Measurements from ENCODE around the gene TMCO2.

The TMCO2 gene

DNA sequence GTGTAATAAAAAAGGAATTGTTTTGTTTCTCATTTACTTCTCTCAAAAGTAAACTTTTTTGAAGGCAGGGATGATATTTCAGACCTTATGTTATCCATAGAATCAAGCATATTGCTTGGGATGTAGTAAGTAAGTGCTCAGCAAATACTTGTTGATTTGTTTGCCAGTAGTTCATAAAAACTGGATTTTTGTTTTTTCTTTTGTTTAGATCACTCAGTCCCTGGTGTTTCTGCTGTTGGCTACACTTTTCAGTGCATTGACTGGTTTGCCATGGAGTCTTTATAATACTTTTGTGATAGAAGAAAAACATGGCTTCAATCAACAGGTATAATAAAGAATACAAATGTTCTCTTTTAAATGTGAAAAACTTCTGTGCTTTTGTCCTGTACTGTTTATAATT is 20.5 kb downstream of the TMCO2 start:
- TF ChIP-seq POLR2A (IDR thresholded peaks at IDR 0.05; ENCODE audit: low read length) (no peak), GATA1 (IDR thresholded peaks at IDR 0.05; ENCODE audit: low read depth, low read length) (no peak)
- no peak for DNase-seq

DNA sequence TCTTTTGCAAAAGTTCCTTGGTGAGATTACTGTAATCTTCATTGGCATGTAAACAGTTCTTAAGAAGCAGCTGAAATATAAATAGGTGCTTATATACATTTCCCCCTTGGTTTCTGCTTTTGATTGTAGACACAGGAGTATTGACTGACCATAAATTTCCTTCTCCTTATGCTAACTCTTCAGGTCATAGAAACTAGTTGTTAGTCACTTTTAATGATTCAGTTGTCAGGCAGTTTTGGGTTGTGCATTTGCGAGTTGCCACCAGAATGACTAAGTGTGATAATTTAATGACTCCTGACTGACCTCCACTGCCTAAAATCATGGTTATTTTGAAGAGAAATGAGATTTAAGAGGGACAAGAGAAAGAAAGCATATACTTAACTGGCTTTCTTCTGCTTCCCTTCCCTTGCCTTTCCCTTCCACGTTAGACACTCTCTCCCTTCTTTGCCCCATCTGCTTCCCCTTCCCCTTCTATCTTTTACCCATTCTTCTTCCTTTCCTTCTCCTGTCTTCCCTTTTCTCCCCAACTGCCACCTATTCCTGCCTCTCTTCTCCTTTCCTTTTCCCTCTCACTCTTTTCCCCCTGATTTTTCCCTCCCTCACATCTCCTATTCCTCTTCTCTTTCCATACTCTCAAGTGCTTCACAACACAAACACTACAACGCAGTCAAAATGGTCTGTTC is 22.6 kb downstream of the TMCO2 start:
- no peak for DNase-seq
- TF ChIP-seq POLR2A (IDR thresholded peaks at IDR 0.05; ENCODE audit: low read length) (no peak), GATA1 (IDR thresholded peaks at IDR 0.05; ENCODE audit: low read depth, low read length) (no peak)

DNA sequence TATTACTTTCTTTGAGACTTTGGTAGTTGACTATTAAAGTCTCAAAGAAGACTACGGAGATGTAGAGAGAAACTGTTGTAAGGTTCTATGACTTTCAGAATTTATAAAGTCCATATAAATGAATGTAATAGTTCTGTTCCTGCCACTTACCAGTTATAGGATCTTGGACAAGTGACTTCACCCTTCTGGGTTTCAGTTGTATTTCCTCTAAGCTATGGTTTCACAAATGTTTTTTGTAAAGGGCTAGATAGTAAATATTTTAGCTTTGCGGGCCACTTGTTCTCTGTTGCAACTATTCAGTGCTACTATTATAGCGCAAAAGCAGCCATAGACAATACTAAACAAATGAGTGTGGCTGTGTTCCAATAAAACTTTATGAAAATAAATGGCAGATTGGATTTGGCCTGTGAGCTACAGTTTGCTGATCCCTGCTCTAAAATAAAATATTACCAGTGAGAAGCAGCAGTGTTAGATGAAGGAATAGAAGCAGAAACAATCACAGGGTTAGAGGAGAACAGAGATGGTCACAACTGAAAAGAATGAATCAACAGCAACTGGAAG is 25.0 kb downstream of the TMCO2 start:
- no peak for DNase-seq
- TF ChIP-seq POLR2A (IDR thresholded peaks at IDR 0.05; ENCODE audit: low read length): no peak
- TF ChIP-seq GATA1 (IDR thresholded peaks at IDR 0.05; ENCODE audit: low read depth, low read length): no peak

DNA sequence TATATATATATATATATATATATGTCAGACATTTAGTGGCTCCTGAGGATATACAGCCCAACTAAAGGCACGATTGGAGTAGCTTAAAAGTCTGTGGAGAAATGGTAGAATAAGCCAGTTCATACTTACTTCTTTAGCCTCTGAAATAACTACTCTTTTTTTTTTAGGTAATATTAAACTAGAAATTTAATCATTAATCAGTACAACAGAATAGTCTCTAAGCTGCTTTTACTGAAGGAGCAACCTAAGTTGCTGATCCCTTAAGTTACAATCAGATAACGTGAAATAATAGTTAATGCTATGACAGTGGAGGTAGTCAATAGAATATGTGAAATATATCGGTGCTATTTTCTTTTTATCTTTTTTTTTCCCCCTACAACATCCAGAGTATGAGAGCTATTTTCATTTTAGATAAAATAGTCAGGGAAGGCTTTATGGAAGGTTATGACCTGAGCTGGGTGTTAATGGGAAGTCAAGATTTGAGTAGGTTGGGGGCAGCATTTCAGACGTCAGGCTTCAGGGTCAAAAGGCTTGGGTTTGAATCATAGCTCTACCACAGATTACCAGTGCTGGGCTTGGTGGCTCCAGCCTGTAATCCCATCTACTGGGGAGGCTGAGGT is 25.9 kb downstream of the TMCO2 start:
- TF ChIP-seq POLR2A (IDR thresholded peaks at IDR 0.05; ENCODE audit: low read length) (no peak), GATA1 (IDR thresholded peaks at IDR 0.05; ENCODE audit: low read depth, low read length) (no peak)

DNA sequence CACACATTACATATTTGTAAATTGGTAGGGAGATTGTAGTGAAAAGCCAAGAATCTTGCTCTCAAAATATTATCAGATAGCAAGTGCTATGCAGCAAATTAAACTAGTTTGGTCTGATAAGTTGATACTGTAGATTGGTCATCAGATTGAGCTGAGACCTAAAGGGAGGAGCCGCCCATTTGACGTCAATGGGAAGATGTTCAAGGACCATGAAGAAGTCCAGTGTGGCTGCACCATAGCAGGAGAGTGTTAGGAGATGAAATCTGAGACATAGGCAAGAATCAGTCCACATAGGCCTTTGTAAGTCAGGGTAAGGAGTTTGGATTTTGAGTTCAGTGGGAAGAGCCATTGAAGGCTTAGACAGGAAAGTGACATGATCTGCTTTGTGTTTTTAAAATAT is 26.6 kb downstream of the TMCO2 start:
- no peak for DNase-seq
- TF ChIP-seq GATA1 (IDR thresholded peaks at IDR 0.05; ENCODE audit: low read depth, low read length) (no peak), POLR2A (IDR thresholded peaks at IDR 0.05; ENCODE audit: low read length) (no peak)

More for the DNA sequence above, 25.9 kb downstream of the TMCO2 start:
- DNase-seq: no peak

DNA sequence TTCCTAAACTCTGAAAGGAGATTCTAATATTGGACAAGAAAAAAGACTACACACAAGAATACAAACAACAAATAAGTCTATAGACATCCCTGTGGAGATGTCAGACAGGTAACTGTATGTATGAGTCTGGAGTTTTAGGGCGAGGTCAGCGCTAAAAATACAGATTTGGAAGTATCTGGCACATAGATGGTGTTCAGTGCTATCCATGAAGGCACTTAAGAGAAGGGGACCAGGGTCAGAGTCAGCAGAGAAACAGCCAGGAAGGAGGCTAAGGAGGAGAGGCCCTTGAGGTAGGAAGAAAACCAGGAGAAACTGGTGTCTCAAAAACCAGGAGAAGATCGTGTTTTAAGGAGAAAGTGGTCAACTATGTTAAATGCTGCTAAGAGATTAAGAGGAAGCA is 28.4 kb downstream of the TMCO2 start:
- DNase-seq: no peak
- no peak for TF ChIP-seq GATA1 (IDR thresholded peaks at IDR 0.05; ENCODE audit: low read depth, low read length)
- no peak for TF ChIP-seq POLR2A (IDR thresholded peaks at IDR 0.05; ENCODE audit: low read length)

DNA sequence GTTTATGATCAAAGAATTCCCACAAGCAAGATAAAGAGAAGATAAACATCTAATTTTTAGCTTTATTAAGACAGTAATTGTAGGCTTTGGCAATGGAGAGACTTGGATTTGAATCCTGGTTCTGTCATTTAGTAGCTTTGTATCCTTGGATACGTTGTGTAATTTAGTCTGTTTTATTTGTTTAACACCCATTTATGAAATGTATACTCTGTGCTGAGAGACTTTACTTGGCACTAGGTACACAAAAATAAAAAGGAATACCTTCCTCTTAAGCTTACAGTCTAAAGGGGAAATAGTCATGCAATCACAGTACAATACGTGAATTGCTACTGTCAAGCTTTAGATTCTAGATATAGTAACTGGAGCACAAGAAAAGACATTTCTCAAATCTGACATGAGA is 34.1 kb downstream of the TMCO2 start:
- DNase-seq: no peak
- TF ChIP-seq GATA1 (IDR thresholded peaks at IDR 0.05; ENCODE audit: low read depth, low read length): no peak

DNA sequence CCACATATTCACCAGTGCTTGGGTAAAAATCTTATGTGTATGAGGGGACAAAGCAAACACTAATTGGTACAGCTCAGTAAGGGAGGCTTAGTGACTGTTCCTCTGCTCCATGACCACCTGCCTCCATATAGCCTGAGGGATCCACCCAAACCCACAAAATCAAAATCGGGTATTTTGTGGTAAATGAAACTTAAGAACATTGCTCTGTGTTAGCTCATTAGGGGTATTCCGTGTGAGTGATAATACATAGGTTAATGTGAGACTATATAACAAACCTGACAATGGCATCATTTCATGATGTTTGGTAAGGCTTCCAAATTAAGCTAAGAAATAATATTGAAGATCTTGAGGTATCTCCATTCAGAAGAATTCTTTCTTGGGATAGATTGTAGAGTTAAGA is 43.6 kb downstream of the TMCO2 start:
- TF ChIP-seq POLR2A (IDR thresholded peaks at IDR 0.05; ENCODE audit: low read length) (no peak), GATA1 (IDR thresholded peaks at IDR 0.05; ENCODE audit: low read depth, low read length) (no peak)
- DNase-seq: no peak

DNA sequence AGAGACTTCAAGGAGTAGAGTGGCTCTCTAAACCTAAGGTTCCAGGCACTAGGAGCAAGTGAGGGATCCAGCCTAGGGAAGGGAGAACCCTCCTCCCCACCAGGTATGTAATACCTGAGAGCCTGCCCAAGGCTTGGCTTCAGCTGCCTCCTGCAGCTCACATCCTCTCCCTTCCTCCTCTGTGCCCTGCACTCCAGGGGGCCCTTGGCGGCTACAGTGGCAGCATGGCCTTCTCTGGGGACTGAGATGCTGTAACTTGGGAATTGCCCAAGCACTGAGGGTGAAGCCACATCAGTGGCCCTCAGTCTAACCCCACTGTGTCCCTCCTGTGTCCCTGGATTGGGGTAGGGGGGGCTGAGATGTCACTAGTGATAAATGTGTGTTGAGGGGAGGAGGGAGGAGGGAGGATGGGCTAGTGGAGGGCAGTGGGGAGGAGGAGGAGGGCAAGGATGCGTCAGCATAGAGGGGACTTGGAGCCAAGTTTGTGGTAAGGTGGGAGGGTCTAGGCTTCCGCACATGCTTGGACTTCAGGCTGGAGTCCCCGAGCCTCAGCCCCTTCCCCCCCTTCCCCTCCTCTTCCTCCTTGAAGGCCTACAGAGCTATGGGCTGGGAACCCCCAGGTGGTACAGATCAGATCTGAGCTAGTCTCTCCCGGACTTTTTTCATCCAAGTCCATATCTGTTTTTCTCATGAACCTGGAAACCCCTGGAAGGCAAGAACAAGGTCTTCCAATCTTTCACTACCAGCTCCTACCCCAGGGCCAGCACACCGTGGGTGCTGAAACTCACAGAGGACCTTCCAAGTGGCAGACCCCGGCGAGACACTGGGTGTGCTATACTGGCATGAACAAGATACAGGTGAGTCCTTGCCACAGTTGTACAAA is 51.9 kb downstream of the TMCO2 start:
- TF ChIP-seq POLR2A (IDR thresholded peaks at IDR 0.05; ENCODE audit: low read length) (no peak), GATA1 (IDR thresholded peaks at IDR 0.05; ENCODE audit: low read depth, low read length) (no peak)
- no peak for DNase-seq

DNA sequence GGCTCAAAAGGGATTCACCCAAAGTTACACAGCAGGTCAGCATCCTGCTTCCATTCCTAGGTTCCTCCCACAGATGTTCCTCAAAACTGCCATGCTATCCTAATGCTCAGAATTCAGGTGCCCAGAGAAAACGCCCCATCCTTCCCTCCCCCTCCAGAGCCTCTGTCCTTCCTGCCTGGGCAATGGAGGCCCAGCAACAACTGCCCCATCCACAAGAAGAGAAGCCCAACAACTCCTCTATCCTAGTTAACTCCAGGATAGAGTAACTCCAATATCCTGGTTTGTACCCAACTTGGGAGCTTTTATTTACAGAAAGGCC is 52.5 kb downstream of the TMCO2 start:
- TF ChIP-seq GATA1 (IDR thresholded peaks at IDR 0.05; ENCODE audit: low read depth, low read length) (no peak), POLR2A (IDR thresholded peaks at IDR 0.05; ENCODE audit: low read length) (no peak)
- no peak for DNase-seq

DNA sequence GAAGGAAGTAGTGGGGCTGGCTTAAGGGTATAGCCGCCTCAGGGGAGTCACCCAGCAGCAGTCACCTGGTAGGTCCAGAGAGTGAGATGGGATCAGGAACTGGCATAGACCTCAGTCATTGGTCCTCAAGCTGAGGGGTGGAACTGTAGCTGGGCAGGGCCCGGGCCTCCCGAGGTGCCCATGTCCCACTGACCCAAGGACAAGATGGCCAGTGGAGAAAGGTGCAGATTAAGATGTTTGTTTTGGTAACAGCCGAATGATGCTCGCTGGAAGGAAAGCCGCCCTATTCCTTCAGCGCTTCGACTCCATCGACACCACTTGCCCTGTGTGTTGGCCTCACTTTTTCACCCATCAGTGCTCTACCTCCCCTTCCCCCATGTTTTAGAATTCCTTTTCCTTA is 52.9 kb downstream of the TMCO2 start:
- TF ChIP-seq POLR2A (IDR thresholded peaks at IDR 0.05; ENCODE audit: low read length): no peak
- no peak for TF ChIP-seq GATA1 (IDR thresholded peaks at IDR 0.05; ENCODE audit: low read depth, low read length)
- no peak for DNase-seq

DNA sequence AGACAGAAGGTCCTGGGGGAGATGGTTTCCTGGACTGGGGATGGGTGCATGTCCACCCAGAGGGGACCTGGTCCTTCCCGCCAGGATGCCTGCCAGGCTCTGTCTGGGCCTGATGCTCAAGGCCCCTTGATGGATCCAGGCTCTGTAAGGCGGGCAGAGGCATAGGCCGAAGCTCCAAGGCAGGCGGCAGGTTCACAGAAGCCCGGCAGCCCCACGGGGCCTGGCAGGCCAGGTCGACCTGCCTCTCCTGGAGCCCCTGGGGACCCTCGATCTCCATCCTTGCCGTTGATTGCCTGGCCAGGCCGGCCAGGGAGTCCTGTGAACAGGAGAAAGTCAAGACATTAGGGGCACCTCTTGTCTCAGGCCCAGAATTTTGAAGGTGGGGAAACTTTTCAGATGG is 53.3 kb downstream of the TMCO2 start:
- TF ChIP-seq GATA1 (IDR thresholded peaks at IDR 0.05; ENCODE audit: low read depth, low read length) (no peak), POLR2A (IDR thresholded peaks at IDR 0.05; ENCODE audit: low read length) (no peak)

More for the DNA sequence above, 53.3 kb downstream of the TMCO2 start:
- no peak for DNase-seq

All from erythroblast (primary cell).